PC-3 (cell line): Measurements from ENCODE around the gene PAM16. TPM values are rescaled to one million over a fixed set of nuclear protein-coding genes. Genes with fewer than 3 reads are reported as not detected.

Source experiments
- ATAC-seq: fragments of 200-7000 bp; cut with Tn5 transposase; 2 replicates; pipeline ENCODE4 v1.9.1; 2020; ENCODE audit warnings: mild to moderate bottlenecking, moderate library complexity
- BruUV-seq: library from RNA; stranded (reverse); fragments of 400-500 nt; replicated peaks from 2 replicates; lab custom pipeline; 2021; lab: Mats Ljungman, UMichigan
- CTCF ChIA-PET: fragments of 300-600 bp; sonication (Branson Sonifier 250); formaldehyde crosslinking; loops from one replicate; lab custom pipeline; 2022; ENCODE audit warnings: antibody characterized with exemption; lab: Charles Lee
- POLR2A ChIA-PET: fragments of 300-600 bp; sonication (Branson Sonifier 250); formaldehyde crosslinking; loops from one replicate; lab custom pipeline; 2022; ENCODE audit warnings: antibody characterized with exemption; ENCODE audit not compliant: unreplicated experiment; lab: Charles Lee
- DNase-seq: peaks from one replicate; pipeline ENCODE4 v3.0.0-alpha.2; 2015
- H2AFZ ChIP-seq: fragments of 300-600 bp; sonication (generic); 2 replicates; pipeline ENCODE4 v1.6.0; 2016; ENCODE audit warnings: antibody characterized with exemption, low read length
- H3F3A ChIP-seq: fragments of 300-600 bp; sonication (generic); one replicate; pipeline ENCODE4 v1.6.0; 2017; ENCODE audit warnings: antibody characterized with exemption, low read length, control low read depth, mild to moderate bottlenecking; ENCODE audit not compliant: unreplicated experiment
- H3K27ac ChIP-seq: fragments of 300-600 bp; sonication (generic); 2 replicates; pipeline ENCODE4 v1.5.1; 2016; ENCODE audit warnings: mild to moderate bottlenecking, low read length
- H3K27me3 ChIP-seq: fragments of 300-600 bp; sonication (generic); 2 replicates; pipeline ENCODE4 v1.6.1; 2016; ENCODE audit warnings: low read length, mixed read lengths
- H3K36me3 ChIP-seq: fragments of 300-600 bp; sonication (generic); 2 replicates; pipeline ENCODE4 v1.6.1; 2016; ENCODE audit warnings: low read depth, mixed run types, low read length, mixed read lengths
- H3K4me1 ChIP-seq: fragments of 300-600 bp; sonication (generic); 2 replicates; pipeline ENCODE4 v1.5.1; 2016; ENCODE audit warnings: low read length; ENCODE audit not compliant: insufficient read depth
- H3K4me2 ChIP-seq: fragments of 300-600 bp; sonication (generic); 2 replicates; pipeline ENCODE4 v1.6.0; 2016; ENCODE audit warnings: low read length
- H3K4me3 ChIP-seq: fragments of 300-600 bp; sonication (generic); 2 replicates; pipeline ENCODE4 v1.5.1; 2016; ENCODE audit warnings: mild to moderate bottlenecking, low read length, mixed read lengths
- H3K79me2 ChIP-seq: fragments of 300-600 bp; sonication (generic); 2 replicates; pipeline ENCODE4 v1.6.1; 2017; ENCODE audit warnings: low read length, mixed read lengths
- H3K9ac ChIP-seq: fragments of 300-600 bp; sonication (generic); 2 replicates; pipeline ENCODE4 v1.6.0; 2016; ENCODE audit warnings: mild to moderate bottlenecking, low read length
- H3K9me2 ChIP-seq: fragments of 300-600 bp; sonication (generic); replicated peaks from 2 replicates; pipeline ENCODE4 v1.6.1; 2016; ENCODE audit warnings: mixed run types, low read length, mixed read lengths
- H3K9me3 ChIP-seq: fragments of 300-600 bp; sonication (generic); 2 replicates; pipeline ENCODE4 v1.6.1; 2016; ENCODE audit warnings: low read length, mixed read lengths
- H4K20me1 ChIP-seq: fragments of 300-600 bp; sonication (generic); 2 replicates; pipeline ENCODE4 v1.6.1; 2016; ENCODE audit warnings: low read length, mixed read lengths
- EZH2 ChIP-seq: fragments of 300-600 bp; sonication (generic); IDR thresholded peaks from one replicate; pipeline ENCODE4 v1.6.1; 2017; ENCODE audit warnings: antibody characterized with exemption, mild to moderate bottlenecking, low read length; ENCODE audit not compliant: unreplicated experiment
- EZH2phosphoT487 ChIP-seq: fragments of 300-600 bp; sonication (generic); IDR thresholded peaks from 2 replicates; pipeline ENCODE4 v1.6.1; 2018; ENCODE audit warnings: mild to moderate bottlenecking, antibody characterized with exemption, low read length, borderline replicate concordance
- intact Hi-C: fragments of 100-400 bp; cut with micrococcal nuclease; formaldehyde crosslinking; loops from 2 replicates; pipeline ENCODE4 v1.9.0; 2023
- total RNA-seq: library from RNA; depleted of rRNA; stranded (reverse); fragments of >200 nt; gene quantifications from 2 replicates; pipeline ENCODE4 v1.2.3, GENCODE V29; 2014
- TF ChIP-seq, protein P1 (sequence below): fragments of 300-600 bp; sonication (generic); conservative IDR thresholded peaks from 2 replicates; pipeline ENCODE4 v1.5.1; 2017; ENCODE audit warnings: antibody characterized with exemption, low read depth, mild to moderate bottlenecking, low read length

Gene PAM16
- total RNA-seq, 1 experiment from 2014 or later = 95.5 TPM

GRCh38 chr16:4351880-4352279 is 759 bp upstream of the PAM16 start:
- peak overlapping the region; percentile 84 for H3K4me2 ChIP-seq
- H4K20me1 ChIP-seq = no peaks in the 10 kb centered on the region
- peaks cover 7% of the 10 kb centered on the region; the same call in 1 of the 2 replicates for H3K4me1 ChIP-seq
- H3K79me2 ChIP-seq = peaks cover 42% of the 10 kb centered on the region
- H3F3A ChIP-seq = no peaks in the 10 kb centered on the region
- CTCF ChIA-PET = interaction anchor here (0.6 to 1.2 kb wide), 4 partner anchors 51 to 63 kb away, joined by 3 to 10 read pairs (median 3); no protein-coding TSS in a partner anchor
- H3K9me2 ChIP-seq = no peaks in the 10 kb centered on the region
- no peaks in the 10 kb centered on the region for H3K27me3 ChIP-seq
- ATAC-seq (peak; percentile 54), DNase-seq (peak; percentile 62)
- no TSS peak for BruUV-seq
- POLR2A ChIA-PET = no interaction called here
- no peaks in the 10 kb centered on the region for H3K36me3 ChIP-seq
- TF ChIP-seq EZH2phosphoT487 = no peak
- TF ChIP-seq, protein P1, sequence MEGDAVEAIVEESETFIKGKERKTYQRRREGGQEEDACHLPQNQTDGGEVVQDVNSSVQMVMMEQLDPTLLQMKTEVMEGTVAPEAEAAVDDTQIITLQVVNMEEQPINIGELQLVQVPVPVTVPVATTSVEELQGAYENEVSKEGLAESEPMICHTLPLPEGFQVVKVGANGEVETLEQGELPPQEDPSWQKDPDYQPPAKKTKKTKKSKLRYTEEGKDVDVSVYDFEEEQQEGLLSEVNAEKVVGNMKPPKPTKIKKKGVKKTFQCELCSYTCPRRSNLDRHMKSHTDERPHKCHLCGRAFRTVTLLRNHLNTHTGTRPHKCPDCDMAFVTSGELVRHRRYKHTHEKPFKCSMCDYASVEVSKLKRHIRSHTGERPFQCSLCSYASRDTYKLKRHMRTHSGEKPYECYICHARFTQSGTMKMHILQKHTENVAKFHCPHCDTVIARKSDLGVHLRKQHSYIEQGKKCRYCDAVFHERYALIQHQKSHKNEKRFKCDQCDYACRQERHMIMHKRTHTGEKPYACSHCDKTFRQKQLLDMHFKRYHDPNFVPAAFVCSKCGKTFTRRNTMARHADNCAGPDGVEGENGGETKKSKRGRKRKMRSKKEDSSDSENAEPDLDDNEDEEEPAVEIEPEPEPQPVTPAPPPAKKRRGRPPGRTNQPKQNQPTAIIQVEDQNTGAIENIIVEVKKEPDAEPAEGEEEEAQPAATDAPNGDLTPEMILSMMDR = no peak
- no peak for TF ChIP-seq EZH2
- peak overlapping the region; percentile 89 for H3K4me3 ChIP-seq
- intact Hi-C loops = no loop called here
- no peaks in the 10 kb centered on the region for H3K9me3 ChIP-seq
- H3K27ac ChIP-seq = peak overlapping the region; percentile 64
- no peak overlapping the region for H3K9ac ChIP-seq
- H2AFZ ChIP-seq = peak overlapping the region; percentile 43; the same call in 1 of the 2 replicates

GRCh38 chr16:4350365-4350786 is 745 bp downstream of the PAM16 start:
- no peak for TF ChIP-seq EZH2
- no peak for TF ChIP-seq EZH2phosphoT487
- TF ChIP-seq, protein P1 = no peak
- Histone ChIP-seq H3K79me2 (peaks cover 56% of the 10 kb centered on the region), H3K9me3 (no peaks in the 10 kb centered on the region), H3K4me1 (peaks cover 7% of the 10 kb centered on the region; the same call in 1 of the 2 replicates), H3F3A (no peaks in the 10 kb centered on the region), H3K9me2 (no peaks in the 10 kb centered on the region), H3K4me3 (peak overlapping the region; percentile 89), H3K27ac (peak overlapping the region; percentile 64), H2AFZ (peak overlapping the region; percentile 77; the same call in 1 of the 2 replicates), H4K20me1 (0 out of 2 replicates have a peak, but pooled peaks cover 5% of the 10 kb centered on the region), H3K27me3 (no peaks in the 10 kb centered on the region), H3K36me3 (no peaks in the 10 kb centered on the region), H3K4me2 (peak overlapping the region; percentile 84), H3K9ac (peak overlapping the region; percentile 93)
- ChIA-PET POLR2A (no interaction called here), CTCF (interaction anchor here (0.6 kb wide), 1 partner anchor 9 kb away, joined by 3 read pairs; no protein-coding TSS in a partner anchor)
- no peak for DNase-seq
- ATAC-seq = no peak
- intact Hi-C loops = no loop called here
- BruUV-seq = no TSS peak

DNA sequence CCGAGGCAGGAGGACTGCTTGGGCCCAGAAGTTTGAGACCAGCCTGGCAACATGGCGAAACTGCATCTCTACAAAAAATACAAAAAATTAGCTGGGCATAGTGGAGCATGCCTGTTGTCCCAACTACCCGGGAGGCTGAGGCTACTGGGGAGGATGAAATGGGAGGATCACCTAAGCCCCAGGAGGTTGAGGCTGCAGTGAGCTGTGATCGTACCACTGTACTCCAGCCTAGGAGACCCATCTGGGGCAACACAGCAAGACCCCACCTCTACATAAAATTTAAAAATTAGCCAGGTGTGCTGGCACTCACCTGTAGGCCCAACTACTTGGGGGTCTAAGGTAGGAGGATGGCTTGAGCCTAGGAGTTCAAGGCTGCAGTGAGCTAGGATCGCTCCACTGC is 1.8 kb downstream of the PAM16 start:
- Histone ChIP-seq H3K4me2 (peak overlapping the region; percentile 84), H4K20me1 (peaks cover 5% of the 10 kb centered on the region; the same call in 1 of the 2 replicates), H3K36me3 (no peaks in the 10 kb centered on the region), H3K79me2 (peaks cover 58% of the 10 kb centered on the region), H3F3A (no peaks in the 10 kb centered on the region), H3K4me3 (no peak overlapping the region), H3K27ac (no peak overlapping the region), H2AFZ (no peak overlapping the region), H3K9ac (no peak overlapping the region), H3K4me1 (peaks cover 7% of the 10 kb centered on the region; the same call in 1 of the 2 replicates), H3K27me3 (no peaks in the 10 kb centered on the region), H3K9me3 (no peaks in the 10 kb centered on the region), H3K9me2 (no peaks in the 10 kb centered on the region)
- ChIA-PET POLR2A (no interaction called here), CTCF (no interaction called here)
- no peak for TF ChIP-seq EZH2
- no peak for ATAC-seq
- BruUV-seq = no TSS peak
- no peak for DNase-seq
- intact Hi-C loops = no loop called here
